Stomach (tissue), 4 donors: ENCODE data around the gene BAZ1A.
"Not testable (repeated sequence)": the region's sequence is repeated elsewhere in the genome, so short reads cannot be mapped to it uniquely, and the experiment has no call there.

Source experiments
- EP300 ChIP-seq: sonication (generic); formaldehyde crosslinking; IDR thresholded peaks from one replicate; pipeline ENCODE4 v1.6.1; 2017; ENCODE audit warnings: antibody characterized with exemption
- POLR2A ChIP-seq, 4 donors: fragments of 450-650 bp; IDR thresholded peaks; one replicate each; pipeline ENCODE4 v1.6.1; 2016; ENCODE audit warnings: antibody characterized with exemption in 4 of 4, control low read depth in 2 of 4, mild to moderate bottlenecking in 1 of 4, moderate library complexity in 1 of 4
- POLR2AphosphoS5 ChIP-seq, 3 donors: sonication (generic); formaldehyde crosslinking; IDR thresholded peaks; one replicate each; pipeline ENCODE4 v1.6.1; 2016; ENCODE audit warnings: antibody characterized with exemption in 3 of 3
- TF ChIP-seq, protein P1 (sequence below), 7 experiments: fragments of 450-650 bp in 4 of 7; fragments of 200-600 bp in 3 of 7; sonication (generic) in 3 of 7; IDR thresholded peaks; one replicate each; pipeline ENCODE4 v1.5.1; 2016 to 2019; ENCODE audit warnings: antibody characterized with exemption in 7 of 7, control low read depth in 2 of 7, mild to moderate bottlenecking in 1 of 7

- TF ChIP-seq POLR2A (IDR thresholded peaks at IDR 0.05); POLR2AphosphoS5 (IDR thresholded peaks at IDR 0.05); EP300: not testable (repeated sequence)
- TF ChIP-seq, protein P1, sequence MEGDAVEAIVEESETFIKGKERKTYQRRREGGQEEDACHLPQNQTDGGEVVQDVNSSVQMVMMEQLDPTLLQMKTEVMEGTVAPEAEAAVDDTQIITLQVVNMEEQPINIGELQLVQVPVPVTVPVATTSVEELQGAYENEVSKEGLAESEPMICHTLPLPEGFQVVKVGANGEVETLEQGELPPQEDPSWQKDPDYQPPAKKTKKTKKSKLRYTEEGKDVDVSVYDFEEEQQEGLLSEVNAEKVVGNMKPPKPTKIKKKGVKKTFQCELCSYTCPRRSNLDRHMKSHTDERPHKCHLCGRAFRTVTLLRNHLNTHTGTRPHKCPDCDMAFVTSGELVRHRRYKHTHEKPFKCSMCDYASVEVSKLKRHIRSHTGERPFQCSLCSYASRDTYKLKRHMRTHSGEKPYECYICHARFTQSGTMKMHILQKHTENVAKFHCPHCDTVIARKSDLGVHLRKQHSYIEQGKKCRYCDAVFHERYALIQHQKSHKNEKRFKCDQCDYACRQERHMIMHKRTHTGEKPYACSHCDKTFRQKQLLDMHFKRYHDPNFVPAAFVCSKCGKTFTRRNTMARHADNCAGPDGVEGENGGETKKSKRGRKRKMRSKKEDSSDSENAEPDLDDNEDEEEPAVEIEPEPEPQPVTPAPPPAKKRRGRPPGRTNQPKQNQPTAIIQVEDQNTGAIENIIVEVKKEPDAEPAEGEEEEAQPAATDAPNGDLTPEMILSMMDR (IDR thresholded peaks at IDR 0.05), result not testable (repeated sequence)
Observed at GRCh38 chr14:34740139-34740538, 135.0 kb downstream of the BAZ1A start.
